H1 (cell line): ENCODE data around the gene RPGR. TPM values are rescaled to one million over a fixed set of nuclear protein-coding genes. Genes with fewer than 3 reads are reported as not detected.

ENCODE experiments used
- EZH2 ChIP-seq: fragments of 200-600 bp; sonication (generic); IDR thresholded peaks from 2 replicates; pipeline ENCODE4 v1.7.1; 2012; ENCODE audit warnings: low read depth, mild to moderate bottlenecking, moderate library complexity, low read length, inconsistent platforms; ENCODE audit not compliant: severe bottlenecking
- GTF2F1 ChIP-seq: IDR thresholded peaks from 2 replicates; pipeline ENCODE4 v1.6.1; 2012; ENCODE audit warnings: low read depth, low read length, improper control_type of control experiment, borderline replicate concordance
- RFX5 ChIP-seq: IDR thresholded peaks from 2 replicates; pipeline ENCODE4 v1.6.1; 2011; ENCODE audit warnings: low read depth, low read length, improper control_type of control experiment, borderline replicate concordance
- RXRA ChIP-seq: IDR thresholded peaks from 2 replicates; pipeline ENCODE4 v1.6.1; 2011; ENCODE audit warnings: low read depth, mild to moderate bottlenecking, low read length, moderate library complexity; ENCODE audit not compliant: insufficient read depth
- SP1 ChIP-seq: IDR thresholded peaks from 2 replicates; pipeline ENCODE4 v1.6.1; 2011; ENCODE audit warnings: low read depth, low read length
- SP4 ChIP-seq: IDR thresholded peaks from 2 replicates; pipeline ENCODE4 v1.6.1; 2012; ENCODE audit warnings: low read length, inconsistent platforms
- TCF12 ChIP-seq: IDR thresholded peaks from 2 replicates; pipeline ENCODE4 v1.6.1; 2011; ENCODE audit warnings: low read depth, mild to moderate bottlenecking, low read length
- polyA plus RNA-seq, 7 experiments: library from polyadenylated mRNA; depleted of rRNA in 3 of 7; stranded (reverse) in 5 of 7; unstranded in 2 of 7; fragments of >200 nt in 5 of 7; fragments of 200-250 nt in 2 of 7; gene quantifications; 1 replicate in 5 of 7; 2 replicates in 1 of 7; 4 replicates in 1 of 7; pipeline versions ENCODE4 v1.2.1 to v1.2.3, GENCODE V29; 2011 to 2013; ENCODE audit warnings: missing spikeins in 2 of 7, mixed read lengths in 2 of 7
- total RNA-seq: library from RNA; stranded (reverse); fragmentation: NEBNext Ultra II Directional; extraction: Animal tissue kit (Norgen Biotek cat#: 25700); gene quantifications from 2 replicates; pipeline ENCODE4 v1.2.1, GENCODE V29; 2021
- TF ChIP-seq, protein P1 (sequence below): fragments of 300-600 bp; sonication (generic); IDR thresholded peaks from 2 replicates; pipeline ENCODE4 v1.7.1; 2012; ENCODE audit warnings: low read length, moderate library complexity, mild to moderate bottlenecking, inconsistent platforms; ENCODE audit not compliant: insufficient replicate concordance
- TF ChIP-seq, protein P2 (sequence below): IDR thresholded peaks from 2 replicates; pipeline ENCODE4 v1.6.1; 2011; ENCODE audit warnings: low read length, improper control_type of control experiment

RPGR gene
- total and polyA plus RNA-seq, 2 of the 8 experiments (the other 6 are each of a cell fraction or from before 2014, with no cell fraction given) = 1.6 to 10.0 TPM

DNA sequence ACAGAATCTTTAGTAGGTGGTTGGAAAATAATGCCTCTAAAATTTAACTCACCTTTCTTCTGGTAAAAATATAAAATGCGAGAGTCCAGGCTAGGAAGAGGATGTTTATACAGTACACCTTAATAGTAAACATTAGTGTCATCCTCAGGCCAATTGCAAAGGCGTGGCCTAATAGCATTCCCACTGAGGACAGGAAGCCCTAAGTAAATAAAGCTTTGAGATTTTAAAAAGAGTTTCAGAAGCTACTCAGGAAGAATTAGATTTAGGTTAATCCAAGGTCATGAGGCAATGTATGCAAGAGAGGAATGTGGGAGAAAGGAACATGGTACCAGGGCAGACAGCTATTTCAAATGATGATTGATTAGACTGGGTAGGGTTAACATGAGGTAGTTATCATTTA, 49.5 kb downstream of the RPGR start (continued):
- TF ChIP-seq, protein P1, sequence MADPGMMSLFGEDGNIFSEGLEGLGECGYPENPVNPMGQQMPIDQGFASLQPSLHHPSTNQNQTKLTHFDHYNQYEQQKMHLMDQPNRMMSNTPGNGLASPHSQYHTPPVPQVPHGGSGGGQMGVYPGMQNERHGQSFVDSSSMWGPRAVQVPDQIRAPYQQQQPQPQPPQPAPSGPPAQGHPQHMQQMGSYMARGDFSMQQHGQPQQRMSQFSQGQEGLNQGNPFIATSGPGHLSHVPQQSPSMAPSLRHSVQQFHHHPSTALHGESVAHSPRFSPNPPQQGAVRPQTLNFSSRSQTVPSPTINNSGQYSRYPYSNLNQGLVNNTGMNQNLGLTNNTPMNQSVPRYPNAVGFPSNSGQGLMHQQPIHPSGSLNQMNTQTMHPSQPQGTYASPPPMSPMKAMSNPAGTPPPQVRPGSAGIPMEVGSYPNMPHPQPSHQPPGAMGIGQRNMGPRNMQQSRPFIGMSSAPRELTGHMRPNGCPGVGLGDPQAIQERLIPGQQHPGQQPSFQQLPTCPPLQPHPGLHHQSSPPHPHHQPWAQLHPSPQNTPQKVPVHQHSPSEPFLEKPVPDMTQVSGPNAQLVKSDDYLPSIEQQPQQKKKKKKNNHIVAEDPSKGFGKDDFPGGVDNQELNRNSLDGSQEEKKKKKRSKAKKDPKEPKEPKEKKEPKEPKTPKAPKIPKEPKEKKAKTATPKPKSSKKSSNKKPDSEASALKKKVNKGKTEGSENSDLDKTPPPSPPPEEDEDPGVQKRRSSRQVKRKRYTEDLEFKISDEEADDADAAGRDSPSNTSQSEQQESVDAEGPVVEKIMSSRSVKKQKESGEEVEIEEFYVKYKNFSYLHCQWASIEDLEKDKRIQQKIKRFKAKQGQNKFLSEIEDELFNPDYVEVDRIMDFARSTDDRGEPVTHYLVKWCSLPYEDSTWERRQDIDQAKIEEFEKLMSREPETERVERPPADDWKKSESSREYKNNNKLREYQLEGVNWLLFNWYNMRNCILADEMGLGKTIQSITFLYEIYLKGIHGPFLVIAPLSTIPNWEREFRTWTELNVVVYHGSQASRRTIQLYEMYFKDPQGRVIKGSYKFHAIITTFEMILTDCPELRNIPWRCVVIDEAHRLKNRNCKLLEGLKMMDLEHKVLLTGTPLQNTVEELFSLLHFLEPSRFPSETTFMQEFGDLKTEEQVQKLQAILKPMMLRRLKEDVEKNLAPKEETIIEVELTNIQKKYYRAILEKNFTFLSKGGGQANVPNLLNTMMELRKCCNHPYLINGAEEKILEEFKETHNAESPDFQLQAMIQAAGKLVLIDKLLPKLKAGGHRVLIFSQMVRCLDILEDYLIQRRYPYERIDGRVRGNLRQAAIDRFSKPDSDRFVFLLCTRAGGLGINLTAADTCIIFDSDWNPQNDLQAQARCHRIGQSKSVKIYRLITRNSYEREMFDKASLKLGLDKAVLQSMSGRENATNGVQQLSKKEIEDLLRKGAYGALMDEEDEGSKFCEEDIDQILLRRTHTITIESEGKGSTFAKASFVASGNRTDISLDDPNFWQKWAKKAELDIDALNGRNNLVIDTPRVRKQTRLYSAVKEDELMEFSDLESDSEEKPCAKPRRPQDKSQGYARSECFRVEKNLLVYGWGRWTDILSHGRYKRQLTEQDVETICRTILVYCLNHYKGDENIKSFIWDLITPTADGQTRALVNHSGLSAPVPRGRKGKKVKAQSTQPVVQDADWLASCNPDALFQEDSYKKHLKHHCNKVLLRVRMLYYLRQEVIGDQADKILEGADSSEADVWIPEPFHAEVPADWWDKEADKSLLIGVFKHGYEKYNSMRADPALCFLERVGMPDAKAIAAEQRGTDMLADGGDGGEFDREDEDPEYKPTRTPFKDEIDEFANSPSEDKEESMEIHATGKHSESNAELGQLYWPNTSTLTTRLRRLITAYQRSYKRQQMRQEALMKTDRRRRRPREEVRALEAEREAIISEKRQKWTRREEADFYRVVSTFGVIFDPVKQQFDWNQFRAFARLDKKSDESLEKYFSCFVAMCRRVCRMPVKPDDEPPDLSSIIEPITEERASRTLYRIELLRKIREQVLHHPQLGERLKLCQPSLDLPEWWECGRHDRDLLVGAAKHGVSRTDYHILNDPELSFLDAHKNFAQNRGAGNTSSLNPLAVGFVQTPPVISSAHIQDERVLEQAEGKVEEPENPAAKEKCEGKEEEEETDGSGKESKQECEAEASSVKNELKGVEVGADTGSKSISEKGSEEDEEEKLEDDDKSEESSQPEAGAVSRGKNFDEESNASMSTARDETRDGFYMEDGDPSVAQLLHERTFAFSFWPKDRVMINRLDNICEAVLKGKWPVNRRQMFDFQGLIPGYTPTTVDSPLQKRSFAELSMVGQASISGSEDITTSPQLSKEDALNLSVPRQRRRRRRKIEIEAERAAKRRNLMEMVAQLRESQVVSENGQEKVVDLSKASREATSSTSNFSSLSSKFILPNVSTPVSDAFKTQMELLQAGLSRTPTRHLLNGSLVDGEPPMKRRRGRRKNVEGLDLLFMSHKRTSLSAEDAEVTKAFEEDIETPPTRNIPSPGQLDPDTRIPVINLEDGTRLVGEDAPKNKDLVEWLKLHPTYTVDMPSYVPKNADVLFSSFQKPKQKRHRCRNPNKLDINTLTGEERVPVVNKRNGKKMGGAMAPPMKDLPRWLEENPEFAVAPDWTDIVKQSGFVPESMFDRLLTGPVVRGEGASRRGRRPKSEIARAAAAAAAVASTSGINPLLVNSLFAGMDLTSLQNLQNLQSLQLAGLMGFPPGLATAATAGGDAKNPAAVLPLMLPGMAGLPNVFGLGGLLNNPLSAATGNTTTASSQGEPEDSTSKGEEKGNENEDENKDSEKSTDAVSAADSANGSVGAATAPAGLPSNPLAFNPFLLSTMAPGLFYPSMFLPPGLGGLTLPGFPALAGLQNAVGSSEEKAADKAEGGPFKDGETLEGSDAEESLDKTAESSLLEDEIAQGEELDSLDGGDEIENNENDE = no peak
- TF ChIP-seq SP1 (no peak), TCF12 (no peak), RXRA (no peak), SP4 (no peak), EZH2 (no peak), GTF2F1 (no peak), RFX5 (no peak)
- TF ChIP-seq, protein P2, sequence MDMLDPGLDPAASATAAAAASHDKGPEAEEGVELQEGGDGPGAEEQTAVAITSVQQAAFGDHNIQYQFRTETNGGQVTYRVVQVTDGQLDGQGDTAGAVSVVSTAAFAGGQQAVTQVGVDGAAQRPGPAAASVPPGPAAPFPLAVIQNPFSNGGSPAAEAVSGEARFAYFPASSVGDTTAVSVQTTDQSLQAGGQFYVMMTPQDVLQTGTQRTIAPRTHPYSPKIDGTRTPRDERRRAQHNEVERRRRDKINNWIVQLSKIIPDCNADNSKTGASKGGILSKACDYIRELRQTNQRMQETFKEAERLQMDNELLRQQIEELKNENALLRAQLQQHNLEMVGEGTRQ = no peak
